Activated CD4-positive, alpha-beta T cell treated with anti-CD3 and anti-CD28 coated beads for 4 hours (primary cell): Measurements from ENCODE around the gene SYCE1.

Experiments
- DNase-seq, 2 donors: peaks; one replicate each; pipeline ENCODE4 v3.0.0-alpha.2; 2020

Gene SYCE1

GRCh38 chr10:133511408-133511807 is 54.0 kb downstream of the SYCE1 start:
- DNase-seq, result no peak

DNA sequence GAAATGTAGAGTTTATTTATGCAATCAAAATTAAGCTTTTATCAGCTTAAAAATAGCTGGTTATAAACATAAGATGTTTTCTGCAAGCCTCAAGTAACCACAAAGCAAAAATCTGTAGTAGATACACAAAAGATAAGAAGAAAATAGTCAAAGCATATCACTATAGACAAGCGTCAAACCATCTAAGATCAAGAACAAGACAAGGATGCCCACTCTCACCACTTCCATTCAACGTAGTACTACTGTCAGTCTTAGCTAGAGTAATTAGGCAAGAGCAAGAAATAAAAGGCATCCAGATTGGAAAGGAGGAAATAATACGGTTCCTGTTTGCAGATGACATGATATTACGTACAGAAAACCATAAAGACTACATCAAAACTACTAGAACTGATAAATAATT is 55.7 kb downstream of the SYCE1 start:
- no peak for DNase-seq
